GM21786 (cell line): Measurements from ENCODE around the gene TPRKB.
"Not testable (repeated sequence)": the region's sequence is repeated elsewhere in the genome, so short reads cannot be mapped to it uniquely, and the experiment has no call there.

ENCODE experiments used
- ATAC-seq: cut with Tn5 transposase; IDR thresholded peaks from one replicate; pipeline ENCODE4 v1.9.1; 2021; ENCODE audit not compliant: unreplicated experiment

The TPRKB gene

GRCh38 chr2:73740767-73741166, 3.6 kb upstream of the TPRKB start:
- ATAC-seq, result no peak

GRCh38 chr2:73739101-73739500, 2.0 kb upstream of the TPRKB start:
- no peak for ATAC-seq

- no peak for ATAC-seq
Measured at GRCh38 chr2:73736378-73736777, 767 bp downstream of the TPRKB start.

GRCh38 chr2:73730810-73731209, 6.3 kb downstream of the TPRKB start:
- ATAC-seq, result no peak

- no peak for ATAC-seq
Measured at GRCh38 chr2:73728711-73729110, 8.4 kb downstream of the TPRKB start.

- no peak for ATAC-seq
Measured at GRCh38 chr2:73728043-73728442, 9.1 kb downstream of the TPRKB start.

GRCh38 chr2:73726657-73727056, 10.5 kb downstream of the TPRKB start:
- not testable (repeated sequence) for ATAC-seq

GRCh38 chr2:73718851-73719621, 18.1 kb downstream of the TPRKB start:
- ATAC-seq, result no peak

- ATAC-seq, result no peak
Measured at GRCh38 chr2:73718421-73718820, 18.7 kb downstream of the TPRKB start.

GRCh38 chr2:73717695-73718094, 19.4 kb downstream of the TPRKB start:
- ATAC-seq, result not testable (repeated sequence)

GRCh38 chr2:73717251-73717606, 19.9 kb downstream of the TPRKB start:
- ATAC-seq, result no peak

- ATAC-seq, result no peak
Measured at GRCh38 chr2:73716543-73717250, 20.4 kb downstream of the TPRKB start.

GRCh38 chr2:73714091-73714490, 23.1 kb downstream of the TPRKB start:
- ATAC-seq, result no peak

GRCh38 chr2:73708527-73708926, 28.6 kb downstream of the TPRKB start:
- no peak for ATAC-seq

GRCh38 chr2:73707636-73708035, 29.5 kb downstream of the TPRKB start:
- no peak for ATAC-seq

GRCh38 chr2:73707058-73707457, 30.1 kb downstream of the TPRKB start:
- ATAC-seq, result no peak

- no peak for ATAC-seq
Measured at GRCh38 chr2:73705091-73705490, 32.1 kb downstream of the TPRKB start.

GRCh38 chr2:73704285-73704684, 32.9 kb downstream of the TPRKB start:
- no peak for ATAC-seq

GRCh38 chr2:73703675-73704074, 33.5 kb downstream of the TPRKB start:
- no peak for ATAC-seq

- ATAC-seq, result not testable (repeated sequence)
Measured at GRCh38 chr2:73702852-73703493, 34.2 kb downstream of the TPRKB start.

- ATAC-seq, result no peak
Measured at GRCh38 chr2:73701968-73702665, 35.0 kb downstream of the TPRKB start.

GRCh38 chr2:73701448-73701765, 35.7 kb downstream of the TPRKB start:
- not testable (repeated sequence) for ATAC-seq
